Heart right ventricle (tissue), 16 donors: Measurements from ENCODE around the gene AUTS2. TPM values are rescaled to one million over a fixed set of nuclear protein-coding genes. Genes with fewer than 3 reads are reported as not detected.

Experiments used
- ATAC-seq, 8 donors: fragments of 200-7000 bp; cut with Tn5 transposase; one replicate each; pipeline ENCODE4 v1.9.1; 2020; ENCODE audit warnings: mild to moderate bottlenecking in 8 of 8, moderate library complexity in 8 of 8, moderate number of reproducible peaks in 1 of 8
- DNase-seq, 2 donors: peaks; one replicate each; pipeline ENCODE4 v3.0.0-alpha.2; 2020
- H3K27ac ChIP-seq, 10 donors: fragments of 200-600 bp; sonication (generic) in 2 of 10; one replicate each; pipeline versions ENCODE4 v1.5.0 to v1.8.0; 2020 to 2022; ENCODE audit warnings: mild to moderate bottlenecking in 3 of 10
- H3K27me3 ChIP-seq, 7 donors: fragments of 200-600 bp; one replicate each; pipeline ENCODE4 v1.8.0; 2021 to 2022; ENCODE audit warnings: mild to moderate bottlenecking in 2 of 7
- H3K36me3 ChIP-seq, 9 donors: fragments of 200-600 bp; sonication (generic) in 1 of 9; one replicate each; pipeline versions ENCODE4 v1.5.0 to v1.8.0; 2020 to 2022; ENCODE audit warnings: mild to moderate bottlenecking in 2 of 9
- H3K4me1 ChIP-seq, 9 donors: fragments of 200-600 bp; sonication (generic) in 1 of 9; one replicate each; pipeline versions ENCODE4 v1.5.0 to v1.8.0; 2020 to 2022; ENCODE audit warnings: mild to moderate bottlenecking in 4 of 9
- H3K4me3 ChIP-seq, 10 donors: fragments of 200-600 bp; sonication (generic) in 2 of 10; one replicate each; pipeline versions ENCODE4 v1.5.0 to v1.8.0; 2020 to 2022; ENCODE audit warnings: mild to moderate bottlenecking in 7 of 10, moderate library complexity in 2 of 10
- H3K9me3 ChIP-seq, 11 donors: fragments of 200-600 bp in 10 of 11; sonication (generic) in 2 of 11; one replicate each; pipeline versions ENCODE4 v1.5.0 to v1.8.0; 2013 to 2022; ENCODE audit warnings: mild to moderate bottlenecking in 2 of 11, control low read depth in 1 of 11, moderate library complexity in 1 of 11
- WGBS, 2 donors: extraction: QIAGEN DNeasy Blood & Tissue Kit; methylation state at CpG; one replicate each; pipeline ENCODE4 v1.1.7; 2013; ENCODE audit warnings: inconsistent platforms in 1 of 2; 5-methylcytosine and 5-hydroxymethylcytosine counted together
- intact Hi-C, 10 donors: fragments of 100-400 bp; cut with DNase I; formaldehyde crosslinking; loops; one replicate each; pipeline versions ENCODE4 v1.11.1 to v1.14.2; 2022
- polyA plus RNA-seq, 2 donors: library from polyadenylated mRNA; stranded (reverse); fragments of 200-250 nt; gene quantifications; one replicate each; pipeline ENCODE4 v1.2.3, GENCODE V29; 2013
- total RNA-seq, 10 donors: library from RNA; stranded (reverse); fragmentation: NEBNext Ultra II Directional in 3 of 10; extraction: Animal tissue kit (Norgen Biotek cat#: 25700) in 3 of 10; gene quantifications; one replicate each; pipeline versions ENCODE4 v1.2.1 to v1.2.4, GENCODE V29; 2021 to 2023
- TF ChIP-seq, protein P1 (sequence below), 9 donors: fragments of 200-600 bp; sonication (generic) in 2 of 9; IDR thresholded peaks; one replicate each; pipeline versions ENCODE4 v1.5.0 to v1.8.0; 2021 to 2022; ENCODE audit warnings: antibody characterized with exemption in 9 of 9, mild to moderate bottlenecking in 5 of 9, moderate library complexity in 1 of 9
- donor health status: Arrhythmogenic right ventricular cardiomyopathy.
- donor health status: ischemic (EF 13 %, LVEDD 7.1; RV severe dilation, severe dysfunction).
- donor health status: healthy with polysubstance abuse.
- donor health status: DM: no; HTN: yes; CAD: no.
- donor health status: DM: no; HTN: no; CAD: no.
- donor health status: ischemic (EF 25% LVEDD 6.9; RV normal size, moderate dysfunction).
- donor health status: ischemic (EF 25% LVEDD 5.7; RV mildly dilated, moderate dysfunction).
- donor health status: healthy.
- donor health status: DM: yes; HTN: yes; CAD: no.
- donor health status: Ischemic cardiomyopathy.
- donor health status: ischemic (EF 35%, LVEDD 5.7; RV mildly dilated, moderate dysfunction).
- donor health status: nonischemic (EF 11% LVEDD 7.7; RV severe dilation, severe dysfunction).
- donor health status: DM: yes; HTN: yes; CAD: no.
- donor health status: PGD.
- donor health status: ischemic (EF 29% LVEDD 5.4; RV normal size, mild dysfunction).
- donor health status: nonischemic (EF 23%, LVEDD 6.1; RV moderate dilation, normal function).

AUTS2 gene
- total and polyA plus RNA-seq, 12 donors: 1.6 to 11.2 (median 7.3) TPM

DNA sequence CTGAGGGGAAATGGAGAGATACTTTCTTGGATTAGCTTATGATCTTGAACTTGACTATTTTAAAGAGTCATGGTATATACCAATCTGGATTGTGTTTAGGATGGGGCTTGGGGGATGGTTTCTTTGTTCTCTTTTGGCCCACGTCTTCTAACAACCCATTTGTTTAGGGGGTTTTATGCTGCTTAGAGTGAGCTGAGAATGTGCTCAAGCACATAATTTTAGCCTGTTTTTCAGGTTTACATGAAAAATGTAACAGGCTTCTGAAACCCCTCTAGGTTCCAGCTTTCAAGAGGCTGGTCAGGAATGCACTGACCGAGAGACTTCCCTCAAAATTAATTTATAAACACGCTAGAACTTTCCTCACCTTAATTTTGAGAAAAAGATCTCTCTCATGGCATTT lies 94.3 kb downstream of the AUTS2 start:
- DNase-seq: no peak

DNA sequence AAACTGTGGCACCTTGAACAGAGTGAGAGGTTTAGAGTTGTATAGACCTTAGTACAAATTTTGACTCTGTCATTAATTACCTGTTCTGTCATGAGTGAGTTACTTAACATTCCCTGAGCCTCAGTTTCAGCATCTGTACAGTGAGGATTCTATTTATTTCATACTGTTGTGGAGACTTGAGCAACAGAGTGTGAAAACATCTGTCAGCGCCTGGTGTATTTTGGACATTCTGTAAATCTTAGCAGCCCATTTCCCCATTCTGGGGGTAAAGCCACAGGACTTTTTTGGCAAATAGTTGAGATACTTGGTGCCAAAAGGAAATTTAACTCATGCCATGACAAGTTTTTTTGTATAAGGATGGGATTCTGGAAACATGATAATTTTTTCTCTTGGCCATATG lies 94.8 kb downstream of the AUTS2 start:
- no peak overlapping the region for H3K27ac ChIP-seq
- DNase-seq (no peak), ATAC-seq (no peak)
- TF ChIP-seq, protein P1, sequence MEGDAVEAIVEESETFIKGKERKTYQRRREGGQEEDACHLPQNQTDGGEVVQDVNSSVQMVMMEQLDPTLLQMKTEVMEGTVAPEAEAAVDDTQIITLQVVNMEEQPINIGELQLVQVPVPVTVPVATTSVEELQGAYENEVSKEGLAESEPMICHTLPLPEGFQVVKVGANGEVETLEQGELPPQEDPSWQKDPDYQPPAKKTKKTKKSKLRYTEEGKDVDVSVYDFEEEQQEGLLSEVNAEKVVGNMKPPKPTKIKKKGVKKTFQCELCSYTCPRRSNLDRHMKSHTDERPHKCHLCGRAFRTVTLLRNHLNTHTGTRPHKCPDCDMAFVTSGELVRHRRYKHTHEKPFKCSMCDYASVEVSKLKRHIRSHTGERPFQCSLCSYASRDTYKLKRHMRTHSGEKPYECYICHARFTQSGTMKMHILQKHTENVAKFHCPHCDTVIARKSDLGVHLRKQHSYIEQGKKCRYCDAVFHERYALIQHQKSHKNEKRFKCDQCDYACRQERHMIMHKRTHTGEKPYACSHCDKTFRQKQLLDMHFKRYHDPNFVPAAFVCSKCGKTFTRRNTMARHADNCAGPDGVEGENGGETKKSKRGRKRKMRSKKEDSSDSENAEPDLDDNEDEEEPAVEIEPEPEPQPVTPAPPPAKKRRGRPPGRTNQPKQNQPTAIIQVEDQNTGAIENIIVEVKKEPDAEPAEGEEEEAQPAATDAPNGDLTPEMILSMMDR (IDR thresholded peaks at IDR 0.05): no peak
- H3K4me1 ChIP-seq: no peaks in the 10 kb centered on the region
- H3K27me3 ChIP-seq: no peaks in the 10 kb centered on the region
- no peak overlapping the region for H3K4me3 ChIP-seq
- no peaks in the 10 kb centered on the region for H3K9me3 ChIP-seq
- intact Hi-C loops: no loop called here
- H3K36me3 ChIP-seq: no peaks in the 10 kb centered on the region
- 94 to 96% methylated on average over 1 of the region's 1 CpG for WGBS, 2 donors

More for the DNA sequence above, 94.3 kb downstream of the AUTS2 start:
- no peaks in the 10 kb centered on the region for H3K36me3 ChIP-seq
- intact Hi-C loops: no loop called here
- H3K27ac ChIP-seq: no peak overlapping the region
- no peak for ATAC-seq
- WGBS, 2 donors: 96% methylated on average over 3 of the region's 3 CpGs
- TF ChIP-seq, protein P1 (IDR thresholded peaks at IDR 0.05): no peak
- no peaks in the 10 kb centered on the region for H3K27me3 ChIP-seq
- H3K4me3 ChIP-seq: no peak overlapping the region
- no peaks in the 10 kb centered on the region for H3K9me3 ChIP-seq
- H3K4me1 ChIP-seq: no peaks in the 10 kb centered on the region

DNA sequence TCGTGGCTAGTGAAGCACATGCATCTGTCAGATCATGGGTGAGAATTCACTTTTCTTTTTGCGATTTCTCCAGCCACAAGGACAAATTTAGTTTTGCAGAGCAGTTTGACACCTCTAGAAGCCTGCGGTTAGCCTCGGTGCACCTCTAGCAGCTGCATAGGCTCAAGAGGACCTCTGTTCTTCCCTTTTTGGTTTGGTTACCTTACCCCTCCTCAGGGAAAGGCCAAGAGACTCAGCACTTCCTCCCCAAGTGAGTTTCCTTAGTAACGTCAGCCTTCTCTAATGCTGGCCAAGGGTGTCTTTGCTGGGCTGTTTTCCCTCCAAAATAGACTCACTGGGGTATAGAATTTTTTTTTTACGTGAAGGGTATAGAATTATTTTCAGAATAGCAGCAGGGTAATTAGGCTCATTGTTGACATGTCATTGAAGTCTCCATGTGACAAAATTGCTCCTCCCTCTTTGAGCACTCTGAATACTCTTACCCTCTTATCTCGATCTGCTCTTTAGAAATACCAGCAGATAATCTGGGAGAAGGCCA lies 97.8 kb downstream of the AUTS2 start:
- Histone ChIP-seq H3K27ac (no peak overlapping the region), H3K36me3 (no peaks in the 10 kb centered on the region), H3K9me3 (no peaks in the 10 kb centered on the region), H3K4me1 (no peaks in the 10 kb centered on the region), H3K4me3 (no peak overlapping the region), H3K27me3 (no peaks in the 10 kb centered on the region)
- intact Hi-C loops: no loop called here
- DNase-seq (no peak), ATAC-seq (no peak)
- TF ChIP-seq, protein P1 (IDR thresholded peaks at IDR 0.05): no peak
- 67% methylated on average over 7 of the region's 7 CpGs for WGBS, 2 donors

DNA sequence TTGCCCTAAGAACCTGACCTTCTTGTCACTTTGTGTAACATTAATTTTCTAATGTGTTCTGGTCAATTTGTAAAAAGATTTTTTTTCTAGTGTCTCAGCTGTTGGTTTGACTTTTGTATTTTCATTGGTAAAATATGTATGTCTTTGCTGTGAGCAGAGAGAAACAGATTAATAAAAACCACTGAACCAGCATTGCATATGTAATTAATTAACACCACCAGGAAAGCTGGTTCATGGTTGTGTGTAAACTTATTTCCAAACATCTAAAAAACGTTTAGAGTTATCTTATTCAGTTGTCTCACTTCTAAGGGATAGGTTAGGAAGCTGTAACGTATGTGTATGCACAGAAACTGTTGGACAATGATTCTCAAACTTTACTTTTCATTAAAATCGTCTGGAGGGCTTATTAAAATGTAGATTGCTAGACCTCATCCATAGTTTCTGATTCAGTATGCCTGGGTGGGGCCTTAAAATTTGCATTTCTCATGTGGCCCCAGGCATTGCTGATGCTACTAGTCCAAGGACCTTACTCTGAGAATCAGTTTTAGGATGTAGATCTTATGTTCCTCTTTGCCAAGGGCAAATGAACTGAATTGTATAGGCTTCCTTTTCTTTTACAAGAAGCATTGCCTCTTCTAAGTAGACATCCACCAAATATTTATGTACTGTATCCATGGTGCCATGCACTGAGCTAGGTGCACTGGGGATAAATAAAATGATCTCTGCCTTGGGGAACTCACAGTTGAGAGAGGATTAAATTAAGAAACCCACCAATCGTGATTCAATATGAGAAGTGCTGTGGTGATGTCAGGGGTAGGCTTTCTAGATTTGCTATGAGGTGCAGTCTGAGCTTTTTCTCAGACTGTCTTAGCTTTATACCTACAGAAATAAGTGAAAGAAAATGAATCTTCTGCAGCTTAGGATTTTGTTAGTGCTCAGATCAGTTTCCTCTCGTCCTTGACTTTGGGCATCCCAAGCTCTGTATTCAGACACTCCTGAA lies 98.7 kb downstream of the AUTS2 start:
- Histone ChIP-seq H3K36me3 (no peaks in the 10 kb centered on the region), H3K27me3 (no peaks in the 10 kb centered on the region), H3K27ac (no peak overlapping the region), H3K9me3 (no peaks in the 10 kb centered on the region), H3K4me1 (no peaks in the 10 kb centered on the region), H3K4me3 (no peak overlapping the region)
- DNase-seq: no peak
- TF ChIP-seq, protein P1 (IDR thresholded peaks at IDR 0.05): no peak
- no peak for ATAC-seq
- WGBS, 2 donors: 73 to 82% methylated on average over 5 of the region's 5 CpGs
- intact Hi-C loops: no loop called here
